ENCODE results near the gene TIMM23.
"Not testable (repeated sequence)": the region's sequence is repeated elsewhere in the genome, so short reads cannot be mapped to it uniquely, and the experiment has no call there.

DNA sequence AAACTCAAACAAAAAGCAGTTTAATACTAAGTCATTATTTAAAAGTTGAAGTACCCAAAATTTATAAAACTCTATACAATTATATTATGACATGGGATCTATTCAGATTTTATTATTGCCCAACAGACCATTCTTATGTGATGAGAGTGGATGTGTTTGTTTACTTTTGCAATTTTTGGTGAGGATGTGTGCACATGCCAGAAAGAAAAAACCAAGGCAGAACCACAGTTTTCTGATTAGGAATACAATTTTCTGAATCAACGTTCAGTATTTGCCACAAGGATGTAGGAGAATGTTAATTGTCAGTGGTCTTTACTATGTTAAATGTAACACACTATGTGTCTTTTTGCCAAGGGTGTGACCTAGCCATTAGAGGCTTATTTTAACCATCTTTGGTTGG lies 9.1 kb downstream of the TIMM23 start:
- not testable (repeated sequence) for TF ChIP-seq FOXM1 (IDR thresholded peaks at IDR 0.05; ENCODE audit: borderline replicate concordance); SUZ12 (IDR thresholded peaks at IDR 0.05)
